GM12878 (cell line): ENCODE data around the gene FLT1.

Source experiments
- EED ChIP-seq: sonication (generic); IDR thresholded peaks from 2 replicates; pipeline ENCODE4 v1.6.1; 2016; ENCODE audit warnings: antibody characterized with exemption, low read depth
- ELK1 ChIP-seq: IDR thresholded peaks from 2 replicates; pipeline ENCODE4 v1.6.1; 2012; ENCODE audit warnings: low read depth, low read length, improper control_type of control experiment
- ESRRA ChIP-seq: IDR thresholded peaks from 2 replicates; pipeline ENCODE4 v1.6.1; 2012; ENCODE audit warnings: mild to moderate bottlenecking, low read length, improper control_type of control experiment
- GABPA ChIP-seq: IDR thresholded peaks from 2 replicates; pipeline ENCODE4 v1.6.1; 2014; ENCODE audit warnings: antibody characterized with exemption, low read depth, mild to moderate bottlenecking, inconsistent platforms
- PAX5 ChIP-seq: IDR thresholded peaks from 2 replicates; pipeline ENCODE4 v1.6.1; 2011; ENCODE audit warnings: low read depth, low read length, borderline replicate concordance
- POLR2A ChIP-seq: IDR thresholded peaks from 2 replicates; pipeline ENCODE4 v1.6.1; 2011; ENCODE audit warnings: low read depth, mild to moderate bottlenecking, low read length
- POLR2AphosphoS5 ChIP-seq: IDR thresholded peaks from 2 replicates; pipeline ENCODE4 v1.6.1; 2011; ENCODE audit warnings: mild to moderate bottlenecking, low read length, inconsistent platforms
- RAD21 ChIP-seq: IDR thresholded peaks from 2 replicates; pipeline ENCODE4 v1.6.1; 2011; ENCODE audit warnings: mild to moderate bottlenecking, low read depth, low read length, moderate library complexity; ENCODE audit not compliant: insufficient read depth
- SIN3A ChIP-seq: IDR thresholded peaks from 2 replicates; pipeline ENCODE4 v1.6.1; 2012; ENCODE audit warnings: low read depth, low read length, improper control_type of control experiment
- TAF1 ChIP-seq: IDR thresholded peaks from 2 replicates; pipeline ENCODE4 v1.6.1; 2011; ENCODE audit warnings: mild to moderate bottlenecking, low read depth, low read length, borderline replicate concordance
- YY1 ChIP-seq: IDR thresholded peaks from 2 replicates; pipeline ENCODE4 v1.6.1; 2011; ENCODE audit warnings: low read depth, mild to moderate bottlenecking, low read length
- TF ChIP-seq, protein P1 (sequence below), 3 experiments: IDR thresholded peaks in 2 of 3; conservative IDR thresholded peaks in 1 of 3; 2 replicates each; pipeline ENCODE4 v1.5.1; 2011; ENCODE audit warnings: low read depth in 3 of 3, low read length in 3 of 3, mild to moderate bottlenecking in 3 of 3, control low read depth in 2 of 3, moderate library complexity in 2 of 3, inconsistent platforms in 1 of 3, mixed read lengths in 1 of 3; ENCODE audit not compliant: control insufficient read depth in 2 of 3, insufficient read depth in 1 of 3; ENCODE audit errors: extremely low read depth in 1 of 3

DNA sequence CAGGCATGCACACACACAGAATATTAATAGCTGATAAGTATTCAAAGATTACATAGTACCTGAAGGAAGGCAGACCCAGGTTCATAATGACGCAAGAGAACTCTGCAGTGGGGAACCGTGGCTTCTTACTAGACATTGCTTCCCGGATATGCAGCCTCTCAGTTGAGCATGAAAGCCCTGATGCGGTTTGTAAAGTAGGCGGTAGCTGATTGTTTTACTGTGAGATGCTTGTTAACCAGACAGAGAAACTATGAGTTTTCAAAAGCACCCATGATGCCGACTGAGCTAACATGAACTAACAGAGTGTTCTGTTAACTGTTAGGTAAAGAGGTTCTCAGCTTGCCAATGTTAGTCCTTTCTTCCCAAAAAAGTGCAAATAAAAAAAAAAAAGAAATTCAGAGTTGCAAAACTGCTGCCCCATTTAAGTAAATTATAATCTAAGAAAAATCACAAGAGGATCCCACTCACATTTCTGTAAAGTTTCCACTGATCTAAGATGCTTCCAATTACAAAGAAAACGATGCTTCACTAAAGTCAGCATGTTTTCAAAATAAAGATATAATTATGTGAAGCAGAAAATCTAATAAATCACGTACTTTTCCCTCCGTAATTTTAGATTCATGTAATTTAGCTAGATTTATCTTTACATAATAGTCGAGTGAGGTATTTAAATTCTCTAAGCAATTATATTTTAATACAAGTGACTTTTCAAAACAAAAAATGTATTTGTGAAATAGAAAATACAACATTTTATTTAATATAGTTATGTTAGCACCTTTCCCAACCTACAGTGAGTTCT is 2.2 kb downstream of the FLT1 start:
- TF ChIP-seq SIN3A, result no peak
- TF ChIP-seq RAD21, result no peak
- TF ChIP-seq, protein P1, sequence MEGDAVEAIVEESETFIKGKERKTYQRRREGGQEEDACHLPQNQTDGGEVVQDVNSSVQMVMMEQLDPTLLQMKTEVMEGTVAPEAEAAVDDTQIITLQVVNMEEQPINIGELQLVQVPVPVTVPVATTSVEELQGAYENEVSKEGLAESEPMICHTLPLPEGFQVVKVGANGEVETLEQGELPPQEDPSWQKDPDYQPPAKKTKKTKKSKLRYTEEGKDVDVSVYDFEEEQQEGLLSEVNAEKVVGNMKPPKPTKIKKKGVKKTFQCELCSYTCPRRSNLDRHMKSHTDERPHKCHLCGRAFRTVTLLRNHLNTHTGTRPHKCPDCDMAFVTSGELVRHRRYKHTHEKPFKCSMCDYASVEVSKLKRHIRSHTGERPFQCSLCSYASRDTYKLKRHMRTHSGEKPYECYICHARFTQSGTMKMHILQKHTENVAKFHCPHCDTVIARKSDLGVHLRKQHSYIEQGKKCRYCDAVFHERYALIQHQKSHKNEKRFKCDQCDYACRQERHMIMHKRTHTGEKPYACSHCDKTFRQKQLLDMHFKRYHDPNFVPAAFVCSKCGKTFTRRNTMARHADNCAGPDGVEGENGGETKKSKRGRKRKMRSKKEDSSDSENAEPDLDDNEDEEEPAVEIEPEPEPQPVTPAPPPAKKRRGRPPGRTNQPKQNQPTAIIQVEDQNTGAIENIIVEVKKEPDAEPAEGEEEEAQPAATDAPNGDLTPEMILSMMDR (IDR thresholded peaks at IDR 0.05 in 2 of 3, conservative IDR thresholded peaks at IDR 0.05 in 1 of 3; ENCODE audit: control insufficient read depth in 2 of 3, extremely low read depth in 1 of 3, insufficient read depth in 1 of 3, low read depth in 3 of 3, low read length in 3 of 3), result no peak
- TF ChIP-seq TAF1, result no peak
- TF ChIP-seq PAX5, result no peak
- no peak for TF ChIP-seq POLR2AphosphoS5
- TF ChIP-seq POLR2A, result no peak
- no peak for TF ChIP-seq ESRRA
- no peak for TF ChIP-seq YY1
- no peak for TF ChIP-seq EED
- no peak for TF ChIP-seq ELK1
- no peak for TF ChIP-seq GABPA
